HepG2 (cell line): Measurements from ENCODE around the gene PCBP4. TPM values are rescaled to one million over a fixed set of nuclear protein-coding genes. Genes with fewer than 3 reads are reported as not detected.

ENCODE experiments used
- BATF2 ChIP-seq: sonication (generic); formaldehyde crosslinking; IDR thresholded peaks from 2 replicates; pipeline ENCODE4 v1.8.0; 2022; ENCODE audit warnings: mild to moderate bottlenecking, missing genetic modification reagents, moderate library complexity
- ESRRA ChIP-seq: sonication (generic); formaldehyde crosslinking; IDR thresholded peaks from 2 replicates; pipeline ENCODE4 v1.5.1; 2020; ENCODE audit warnings: mild to moderate bottlenecking, low read depth, missing genetic modification reagents
- GABPA ChIP-seq, 2 experiments: IDR thresholded peaks; 2 replicates each; pipeline ENCODE4 v1.6.1; 2011 to 2016; ENCODE audit warnings: low read depth in 2 of 2, low read length in 1 of 2, missing biosample characterization in 1 of 2, missing genetic modification characterization in 1 of 2
- GATA4 ChIP-seq: sonication (generic); IDR thresholded peaks from 2 replicates; pipeline ENCODE4 v1.6.1; 2016; ENCODE audit warnings: antibody characterized with exemption, low read depth, borderline replicate concordance
- HDAC1 ChIP-seq: sonication (generic); formaldehyde crosslinking; IDR thresholded peaks from 2 replicates; pipeline ENCODE4 v1.5.1; 2020; ENCODE audit warnings: mild to moderate bottlenecking, missing genetic modification reagents
- HES4 ChIP-seq: sonication (generic); formaldehyde crosslinking; IDR thresholded peaks from 2 replicates; pipeline ENCODE4 v1.9.0; 2021; ENCODE audit warnings: mild to moderate bottlenecking, missing genetic modification reagents, borderline replicate concordance
- HNRNPK ChIP-seq: fragments of 200-400 bp; formaldehyde crosslinking; IDR thresholded peaks from 2 replicates; pipeline ENCODE4 v1.6.1; 2018; ENCODE audit warnings: low read length, low read depth, moderate library complexity, mild to moderate bottlenecking; ENCODE audit not compliant: poor library complexity, severe bottlenecking
- KDM5A ChIP-seq: fragments of 200-600 bp; sonication (generic); IDR thresholded peaks from 2 replicates; pipeline ENCODE4 v1.7.0; 2018; ENCODE audit warnings: antibody characterized with exemption, mild to moderate bottlenecking, low read length, borderline replicate concordance
- NR2F6 ChIP-seq, 2 experiments: IDR thresholded peaks; 2 replicates each; pipeline ENCODE4 v1.6.1; 2016; ENCODE audit warnings: antibody characterized with exemption in 1 of 2, mild to moderate bottlenecking in 1 of 2
- SP140L ChIP-seq: sonication (generic); formaldehyde crosslinking; IDR thresholded peaks from 2 replicates; pipeline ENCODE4 v1.4.0; 2020; ENCODE audit warnings: missing genetic modification reagents, borderline replicate concordance
- ZBTB46 ChIP-seq: sonication (generic); formaldehyde crosslinking; IDR thresholded peaks from 2 replicates; pipeline ENCODE4 v1.4.0; 2020; ENCODE audit warnings: mild to moderate bottlenecking, missing genetic modification reagents, borderline replicate concordance
- ZBTB7B ChIP-seq: sonication (generic); formaldehyde crosslinking; IDR thresholded peaks from 2 replicates; pipeline ENCODE4 v1.4.0; 2020; ENCODE audit warnings: missing genetic modification reagents
- ZC3H13 ChIP-seq: sonication (generic); formaldehyde crosslinking; IDR thresholded peaks from 2 replicates; pipeline ENCODE4 v1.8.1; 2023; ENCODE audit warnings: mild to moderate bottlenecking, missing genetic modification reagents, moderate library complexity
- ZMYM2 ChIP-seq: sonication (generic); formaldehyde crosslinking; IDR thresholded peaks from 2 replicates; pipeline ENCODE4 v1.8.0; 2022; ENCODE audit warnings: mild to moderate bottlenecking, missing genetic modification reagents
- ZNF17 ChIP-seq: sonication (generic); formaldehyde crosslinking; IDR thresholded peaks from 2 replicates; pipeline ENCODE4 v1.5.0; 2020; ENCODE audit warnings: mild to moderate bottlenecking, missing genetic modification reagents
- ZNF3 ChIP-seq: IDR thresholded peaks from 2 replicates; pipeline ENCODE4 v1.7.0; 2017; ENCODE audit warnings: inconsistent platforms
- ZNF335 ChIP-seq: sonication (generic); formaldehyde crosslinking; IDR thresholded peaks from 2 replicates; pipeline ENCODE4 v1.4.0; 2020; ENCODE audit warnings: missing genetic modification reagents
- ZNF510 ChIP-seq: sonication (generic); formaldehyde crosslinking; IDR thresholded peaks from 2 replicates; pipeline ENCODE4 v1.4.0; 2020; ENCODE audit warnings: low read depth, mild to moderate bottlenecking, missing genetic modification reagents
- ZNF546 ChIP-seq: sonication (generic); formaldehyde crosslinking; conservative IDR thresholded peaks from 2 replicates; pipeline ENCODE4 v1.8.1; 2023; ENCODE audit warnings: mild to moderate bottlenecking, missing genetic modification reagents
- ZNF567 ChIP-seq: sonication (generic); formaldehyde crosslinking; IDR thresholded peaks from 2 replicates; pipeline ENCODE4 v1.8.1; 2023; ENCODE audit warnings: mild to moderate bottlenecking, missing genetic modification reagents, borderline replicate concordance
- ZNF619 ChIP-seq: sonication (generic); formaldehyde crosslinking; IDR thresholded peaks from 2 replicates; pipeline ENCODE4 v1.4.0; 2020; ENCODE audit warnings: mild to moderate bottlenecking, missing genetic modification reagents
- ZNF670 ChIP-seq: sonication (generic); formaldehyde crosslinking; IDR thresholded peaks from 2 replicates; pipeline ENCODE4 v1.8.0; 2022; ENCODE audit warnings: mild to moderate bottlenecking, missing genetic modification reagents, borderline replicate concordance
- ZNF781 ChIP-seq: sonication (generic); formaldehyde crosslinking; IDR thresholded peaks from 2 replicates; pipeline ENCODE4 v1.5.1; 2020; ENCODE audit warnings: borderline replicate concordance, mild to moderate bottlenecking, missing genetic modification reagents; ENCODE audit errors: not compliant biosample characterization
- ZNF841 ChIP-seq: sonication (generic); formaldehyde crosslinking; IDR thresholded peaks from 2 replicates; pipeline ENCODE4 v1.8.1; 2023; ENCODE audit warnings: missing genetic modification reagents, borderline replicate concordance
- ZSCAN20 ChIP-seq: sonication (generic); formaldehyde crosslinking; IDR thresholded peaks from 2 replicates; pipeline ENCODE4 v1.4.0; 2020; ENCODE audit warnings: missing genetic modification reagents, mild to moderate bottlenecking, borderline replicate concordance
- polyA plus RNA-seq, 8 experiments: library from polyadenylated mRNA; depleted of rRNA in 3 of 8; stranded (reverse) in 7 of 8; unstranded in 1 of 8; fragments of >200 nt; fragmentation: Illumina TruSeq in 4 of 8; extraction: Trizol in 4 of 8; gene quantifications; 2 replicates each; pipeline versions ENCODE4 v1.2.1 to v1.2.3, GENCODE V29; 2011 to 2016; ENCODE audit warnings: low read depth in 4 of 8, missing spikeins in 1 of 8, mixed read lengths in 1 of 8; ENCODE audit not compliant: insufficient read depth in 1 of 8
- total RNA-seq, 5 experiments: library from RNA; depleted of rRNA; stranded (reverse); fragments of >200 nt; fragmentation: Illumina TruSeq; extraction: Trizol; gene quantifications; 2 replicates each; pipeline ENCODE4 v1.2.3, GENCODE V29; 2016; ENCODE audit warnings: low read depth in 1 of 5
- TF ChIP-seq, protein P1 (sequence below): IDR thresholded peaks from 2 replicates; pipeline ENCODE4 v1.6.1; 2016; ENCODE audit warnings: missing compliant biosample characterization, missing genetic modification reagents, borderline replicate concordance

The PCBP4 gene
- total and polyA plus RNA-seq, 2 of the 13 experiments (the other 11 are each of a cell fraction or from before 2014, with no cell fraction given) = 36.8 to 51.3 TPM

DNA sequence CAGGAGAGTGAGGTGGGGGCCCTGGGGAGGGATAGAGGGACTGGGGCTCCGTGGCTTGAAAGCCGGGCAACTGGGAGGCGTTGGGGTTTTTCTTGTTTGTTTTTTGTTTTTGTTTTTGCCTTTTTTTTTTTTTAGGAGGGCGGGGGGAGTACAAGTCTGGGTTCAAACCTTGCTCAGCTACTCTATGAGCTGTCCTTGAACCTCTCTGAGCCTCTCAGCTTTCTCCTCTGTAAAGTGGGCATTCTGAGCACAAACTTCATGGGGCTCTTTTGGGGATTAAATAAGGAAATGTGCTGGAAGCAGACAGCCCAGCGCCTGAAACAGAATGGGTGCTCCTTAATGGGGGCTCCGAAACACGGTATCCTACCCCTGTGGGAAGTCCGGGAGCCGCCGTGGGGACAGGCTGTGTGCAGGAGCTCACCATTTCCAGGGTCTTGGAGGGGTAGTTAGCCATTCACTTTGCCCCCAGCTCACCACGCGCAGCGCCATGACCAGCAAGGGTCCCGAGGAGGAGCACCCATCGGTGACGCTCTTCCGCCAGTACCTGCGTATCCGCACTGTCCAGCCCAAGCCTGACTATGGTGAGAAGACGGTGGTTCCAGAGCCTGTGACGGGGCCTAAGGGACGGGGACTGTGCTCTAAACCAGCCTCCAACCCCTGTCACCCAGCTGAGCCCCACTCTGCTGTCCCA lies 16.5 kb upstream of the PCBP4 start (continued):
- TF ChIP-seq ZNF670 (CRISPR knock-in tag) (0 out of 2 replicates have a peak, but pooled peaks have one; percentile 70), ZNF546 (CRISPR knock-in tag) (no peak), HES4 (CRISPR knock-in tag) (no peak), KDM5A (no peak), ZNF619 (CRISPR knock-in tag) (0 out of 2 replicates have a peak, but pooled peaks have one; percentile 60), ZMYM2 (CRISPR knock-in tag) (0 out of 2 replicates have a peak, but pooled peaks have one; percentile 16), ESRRA (CRISPR knock-in tag) (no peak), HDAC1 (CRISPR knock-in tag) (no peak), ZNF567 (CRISPR knock-in tag) (no peak), ZNF781 (no peak), ZSCAN20 (CRISPR knock-in tag) (no peak), ZNF841 (CRISPR knock-in tag) (no peak), ZNF510 (CRISPR knock-in tag) (no peak), SP140L (no peak), ZNF3 (no peak), ZC3H13 (no peak), ZBTB46 (CRISPR knock-in tag) (no peak), GATA4 (no peak), HNRNPK (peak; percentile 3), BATF2 (CRISPR knock-in tag) (peak; percentile 4; the same call in 1 of the 2 replicates), GABPA (IDR thresholded peaks at IDR 0.05; ENCODE audit: low read depth, low read length) (no peak), GABPA (CRISPR knock-in tag; IDR thresholded peaks at IDR 0.05; ENCODE audit: low read depth) (peak; percentile 56; the same call in 1 of the 2 replicates), ZNF17 (CRISPR knock-in tag) (no peak), ZNF335 (CRISPR knock-in tag) (no peak), NR2F6 (IDR thresholded peaks at IDR 0.05) (no peak), NR2F6 (CRISPR knock-in tag; IDR thresholded peaks at IDR 0.05) (no peak), ZBTB7B (no peak)
- TF ChIP-seq, protein P1, sequence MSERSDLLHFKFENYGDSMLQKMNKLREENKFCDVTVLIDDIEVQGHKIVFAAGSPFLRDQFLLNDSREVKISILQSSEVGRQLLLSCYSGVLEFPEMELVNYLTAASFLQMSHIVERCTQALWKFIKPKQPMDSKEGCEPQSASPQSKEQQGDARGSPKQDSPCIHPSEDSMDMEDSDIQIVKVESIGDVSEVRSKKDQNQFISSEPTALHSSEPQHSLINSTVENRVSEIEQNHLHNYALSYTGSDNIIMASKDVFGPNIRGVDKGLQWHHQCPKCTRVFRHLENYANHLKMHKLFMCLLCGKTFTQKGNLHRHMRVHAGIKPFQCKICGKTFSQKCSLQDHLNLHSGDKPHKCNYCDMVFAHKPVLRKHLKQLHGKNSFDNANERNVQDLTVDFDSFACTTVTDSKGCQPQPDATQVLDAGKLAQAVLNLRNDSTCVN (CRISPR knock-in tag) = no peak
